ENCODE data around the gene CNTN4.
"Not testable (repeated sequence)": the region's sequence is repeated elsewhere in the genome, so short reads cannot be mapped to it uniquely, and the experiment has no call there.

Gene CNTN4

GRCh38 chr3:2802429-2802828, 703.8 kb downstream of the CNTN4 start:
- no peak for DNase-seq (ENCODE audit: low read depth)

- no peak for DNase-seq (ENCODE audit: low read depth)
These were observed 708.8 kb downstream of the CNTN4 start for GRCh38 chr3:2807514-2807913.

- no peak for DNase-seq (ENCODE audit: low read depth)
These were observed 712.1 kb downstream of the CNTN4 start for GRCh38 chr3:2810723-2811122.

GRCh38 chr3:2819571-2819970, 720.9 kb downstream of the CNTN4 start:
- no peak for DNase-seq (ENCODE audit: low read depth)

GRCh38 chr3:2820982-2821381, 722.3 kb downstream of the CNTN4 start:
- DNase-seq (ENCODE audit: low read depth): not testable (repeated sequence)

- DNase-seq (ENCODE audit: low read depth): no peak
These were observed 723.9 kb downstream of the CNTN4 start for GRCh38 chr3:2822611-2823010.

- no peak for DNase-seq (ENCODE audit: low read depth)
These were observed 724.4 kb downstream of the CNTN4 start for GRCh38 chr3:2823031-2823430.

- DNase-seq (ENCODE audit: low read depth): no peak
These were observed 725.0 kb downstream of the CNTN4 start for GRCh38 chr3:2823437-2824211.

- DNase-seq (ENCODE audit: low read depth): no peak
These were observed 727.4 kb downstream of the CNTN4 start for GRCh38 chr3:2826036-2826435.

GRCh38 chr3:2826453-2826852, 727.8 kb downstream of the CNTN4 start:
- no peak for DNase-seq (ENCODE audit: low read depth)

GRCh38 chr3:2837239-2837638, 738.6 kb downstream of the CNTN4 start:
- DNase-seq (ENCODE audit: low read depth): no peak

- no peak for DNase-seq (ENCODE audit: low read depth)
These were observed 739.2 kb downstream of the CNTN4 start for GRCh38 chr3:2837910-2838309.

- no peak for DNase-seq (ENCODE audit: low read depth)
These were observed 740.0 kb downstream of the CNTN4 start for GRCh38 chr3:2838546-2839157.

- DNase-seq (ENCODE audit: low read depth): no peak
These were observed 741.2 kb downstream of the CNTN4 start for GRCh38 chr3:2839876-2840275.

GRCh38 chr3:2847062-2847841, 748.6 kb downstream of the CNTN4 start:
- DNase-seq (ENCODE audit: low read depth): no peak

- no peak for DNase-seq (ENCODE audit: low read depth)
These were observed 750.4 kb downstream of the CNTN4 start for GRCh38 chr3:2849092-2849491.

GRCh38 chr3:2850701-2851100, 752.0 kb downstream of the CNTN4 start:
- no peak for DNase-seq (ENCODE audit: low read depth)

GRCh38 chr3:2851361-2851760, 752.7 kb downstream of the CNTN4 start:
- DNase-seq (ENCODE audit: low read depth): no peak

GRCh38 chr3:2851835-2852234, 753.2 kb downstream of the CNTN4 start:
- DNase-seq (ENCODE audit: low read depth): no peak

GRCh38 chr3:2853651-2854050, 755.0 kb downstream of the CNTN4 start:
- no peak for DNase-seq (ENCODE audit: low read depth)

GRCh38 chr3:2856138-2857133, 757.8 kb downstream of the CNTN4 start:
- DNase-seq (ENCODE audit: low read depth): no peak

GRCh38 chr3:2860626-2861025, 762.0 kb downstream of the CNTN4 start:
- no peak for DNase-seq (ENCODE audit: low read depth)
